ENCODE results near the gene MTOR.
"Not testable (repeated sequence)": the region's sequence is repeated elsewhere in the genome, so short reads cannot be mapped to it uniquely, and the experiment has no call there.

The MTOR gene

DNA sequence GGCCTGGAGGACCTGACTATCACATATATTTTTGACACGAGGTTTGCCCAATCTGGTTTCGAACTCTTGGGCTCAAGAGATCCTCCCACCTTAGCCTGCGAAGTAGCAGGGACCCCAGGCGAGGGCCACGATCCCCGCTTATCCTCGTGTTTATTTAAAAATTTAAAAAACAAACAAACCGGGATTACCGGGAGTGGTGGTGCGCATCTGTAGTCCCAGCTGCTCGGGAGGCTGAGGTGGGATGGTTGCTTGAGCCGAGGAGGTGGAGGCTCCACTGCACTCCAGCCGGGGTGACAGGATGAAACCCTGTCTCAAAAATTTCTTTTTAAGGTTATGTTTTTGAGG lies 162.2 kb downstream of the MTOR start:
- H3K4me3 Mint-ChIP-seq = peak overlapping the region; percentile 95
- H3K27me3 Mint-ChIP-seq = no peaks in the 10 kb centered on the region
- peaks cover 42% of the 10 kb centered on the region for H3K36me3 Mint-ChIP-seq (ENCODE audit: low read depth)
- peaks cover 8% of the 10 kb centered on the region for H3K4me1 Mint-ChIP-seq (ENCODE audit: low read depth)
- peak overlapping the region; percentile 94 for H3K27ac Mint-ChIP-seq
- no peaks in the 10 kb centered on the region for H3K9me3 Mint-ChIP-seq
- intact Hi-C loops (cut with micrococcal nuclease) = no loop called here

- H3K27ac Mint-ChIP-seq = peak within 1 kb of the TSS; percentile 94
- peaks cover 42% of the 10 kb centered on the region for H3K36me3 Mint-ChIP-seq (ENCODE audit: low read depth)
Observed at GRCh38 chr1:11099310-11100148, 162.8 kb downstream of the MTOR start, which contains the start of gene EXOSC10. Gene EXOSC10, minus strand, starts transcription at chr1:11099869. Its CDS starts 38 bp downstream, at chr1:11099831.

GRCh38 chr1:11098931-11099309 lies 163.4 kb downstream of the MTOR start:
- intact Hi-C loops (cut with micrococcal nuclease) = loop anchor here (2.0 kb wide), 1 partner anchor 86 kb away; the partner anchor contains the start of gene TARDBP
- Mint-ChIP-seq H3K36me3 (ENCODE audit: low read depth) (peaks cover 48% of the 10 kb centered on the region), H3K4me1 (ENCODE audit: low read depth) (peaks cover 8% of the 10 kb centered on the region), H3K9me3 (no peaks in the 10 kb centered on the region), H3K27me3 (no peaks in the 10 kb centered on the region), H3K27ac (peak overlapping the region; percentile 94), H3K4me3 (peak overlapping the region; percentile 95)

More at GRCh38 chr1:11099310-11100148, 162.8 kb downstream of the MTOR start, which contains the start of gene EXOSC10:
- Mint-ChIP-seq H3K4me3 (peak within 1 kb of the TSS; percentile 95), H3K9me3 (no peaks in the 10 kb centered on the region), H3K4me1 (ENCODE audit: low read depth) (peaks cover 8% of the 10 kb centered on the region), H3K27me3 (no peaks in the 10 kb centered on the region)
- intact Hi-C loops (cut with micrococcal nuclease) = loop anchor here (2.0 kb wide), 1 partner anchor 87 kb away; the partner anchor contains the start of gene TARDBP

DNA sequence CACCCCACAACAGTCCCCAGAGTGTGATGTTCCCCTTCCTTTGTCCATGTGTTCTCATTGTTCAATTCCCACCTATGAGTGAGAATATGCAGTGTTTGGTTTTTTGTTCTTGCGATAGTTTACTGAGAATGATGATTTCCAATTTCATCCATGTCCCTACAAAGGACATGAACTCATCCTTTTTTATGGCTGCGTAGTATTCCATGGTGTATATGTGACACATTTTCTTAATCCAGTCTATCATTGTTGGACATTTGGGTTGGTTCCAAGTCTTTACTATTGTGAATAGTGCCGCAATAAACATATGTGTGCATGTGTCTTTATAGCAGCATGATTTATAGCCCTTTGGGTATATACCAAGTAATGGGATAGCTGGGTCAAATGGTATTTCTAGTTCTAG lies 178.6 kb downstream of the MTOR start:
- H3K4me1 Mint-ChIP-seq (ENCODE audit: low read depth); intact Hi-C loops (cut with micrococcal nuclease); H3K9me3 Mint-ChIP-seq; H3K27ac Mint-ChIP-seq; H3K27me3 Mint-ChIP-seq; H3K4me3 Mint-ChIP-seq: not testable (repeated sequence)
- peaks cover 89% of the 10 kb centered on the region for H3K36me3 Mint-ChIP-seq (ENCODE audit: low read depth)

DNA sequence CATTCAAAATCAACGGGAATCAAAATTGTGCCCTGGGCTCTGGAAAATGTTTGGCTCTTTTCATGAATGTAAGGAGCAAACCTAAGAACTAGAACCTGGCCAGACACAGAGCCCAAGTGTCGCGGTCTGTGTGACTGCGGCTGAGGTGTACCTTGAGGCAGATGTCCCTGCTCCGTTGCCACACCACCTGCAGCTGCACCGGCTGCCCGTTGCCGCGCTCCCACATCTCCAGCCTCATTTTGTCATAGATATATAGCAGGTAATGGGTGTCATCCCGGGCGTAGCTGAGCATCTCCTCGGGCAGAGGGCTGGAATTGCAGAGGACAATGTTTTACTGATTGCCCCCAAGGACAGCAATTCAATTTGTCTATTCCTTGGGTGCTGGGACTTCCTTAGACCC lies 181.4 kb downstream of the MTOR start:
- no peaks in the 10 kb centered on the region for H3K27me3 Mint-ChIP-seq
- no peak overlapping the region for H3K4me3 Mint-ChIP-seq
- no peaks in the 10 kb centered on the region for H3K9me3 Mint-ChIP-seq
- H3K27ac Mint-ChIP-seq = no peak overlapping the region
- peaks cover 89% of the 10 kb centered on the region for H3K36me3 Mint-ChIP-seq (ENCODE audit: low read depth)
- intact Hi-C loops (cut with micrococcal nuclease) = no loop called here
- no peaks in the 10 kb centered on the region for H3K4me1 Mint-ChIP-seq (ENCODE audit: low read depth)

- no peaks in the 10 kb centered on the region for H3K4me1 Mint-ChIP-seq (ENCODE audit: low read depth)
- H3K27me3 Mint-ChIP-seq = no peaks in the 10 kb centered on the region
Observed at GRCh38 chr1:11078631-11079030, 183.7 kb downstream of the MTOR start.

DNA sequence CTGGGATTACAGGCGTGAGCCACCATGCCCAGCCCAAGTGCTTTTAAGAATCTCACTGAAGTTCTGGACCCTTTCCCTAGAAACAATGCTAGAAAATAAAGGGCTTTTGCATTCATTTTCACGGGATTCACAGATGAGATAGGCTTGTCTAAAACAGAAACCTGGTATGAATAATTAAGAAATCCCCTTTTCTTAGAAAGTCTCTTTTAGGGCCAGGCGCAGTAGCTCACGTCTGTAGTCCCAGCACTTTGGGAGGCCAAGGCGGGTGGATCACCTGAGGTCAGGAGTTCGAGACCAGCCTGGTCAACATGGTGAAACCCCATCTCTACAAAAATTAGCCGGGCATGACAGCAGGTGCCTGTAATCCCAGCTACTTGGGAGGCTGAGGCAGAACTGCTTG lies 189.0 kb downstream of the MTOR start:
- H3K27ac Mint-ChIP-seq; H3K4me1 Mint-ChIP-seq (ENCODE audit: low read depth); H3K9me3 Mint-ChIP-seq; H3K27me3 Mint-ChIP-seq; intact Hi-C loops (cut with micrococcal nuclease); H3K4me3 Mint-ChIP-seq: not testable (repeated sequence)
- peaks cover 98% of the 10 kb centered on the region for H3K36me3 Mint-ChIP-seq (ENCODE audit: low read depth)

More at GRCh38 chr1:11078631-11079030, 183.7 kb downstream of the MTOR start:
- H3K4me3 Mint-ChIP-seq = no peak overlapping the region
- intact Hi-C loops (cut with micrococcal nuclease) = no loop called here
- H3K36me3 Mint-ChIP-seq (ENCODE audit: low read depth) = peaks cover 96% of the 10 kb centered on the region
- H3K27ac Mint-ChIP-seq = no peak overlapping the region
- no peaks in the 10 kb centered on the region for H3K9me3 Mint-ChIP-seq

GRCh38 chr1:11072216-11072917 lies 190.0 kb downstream of the MTOR start:
- intact Hi-C loops (cut with micrococcal nuclease) = no loop called here
- H3K27ac Mint-ChIP-seq = no peak overlapping the region

DNA sequence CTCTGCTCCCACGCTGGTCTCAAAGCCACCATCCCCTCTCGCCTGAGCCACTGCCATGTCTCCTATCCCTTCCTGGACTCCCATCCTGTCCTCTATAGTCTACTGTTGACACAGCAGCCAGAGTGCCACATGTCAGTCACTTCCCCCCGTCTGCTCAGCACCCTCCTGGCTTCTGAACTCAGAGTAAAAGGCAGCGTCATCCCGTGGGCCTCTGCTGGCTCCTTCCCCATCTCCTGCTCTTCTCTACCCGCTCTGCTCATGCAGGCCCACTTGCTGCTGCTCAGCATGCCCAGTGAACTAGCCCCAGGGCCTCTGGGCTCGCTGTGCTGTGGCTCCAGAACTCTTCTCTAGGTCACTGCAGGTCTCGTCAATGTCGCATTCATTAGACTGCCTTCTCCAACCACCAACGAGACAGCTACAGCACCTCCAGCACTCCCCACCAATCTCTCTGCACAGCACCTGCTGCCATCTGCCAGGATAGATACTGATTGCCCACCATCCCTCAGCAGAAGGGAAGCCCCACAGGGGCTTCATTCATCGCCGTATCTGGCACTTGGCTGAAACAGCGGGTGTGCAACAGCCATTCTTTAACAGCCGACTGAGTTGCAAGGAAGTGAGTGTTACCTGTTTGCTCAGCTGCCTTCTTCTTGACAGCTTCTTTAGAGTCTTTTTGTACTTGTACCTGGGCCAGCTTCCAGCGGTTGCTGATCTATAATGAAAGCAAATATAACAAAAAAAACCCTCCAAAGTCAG lies 190.7 kb downstream of the MTOR start:
- H3K36me3 Mint-ChIP-seq (ENCODE audit: low read depth) = peaks cover 98% of the 10 kb centered on the region
- no peaks in the 10 kb centered on the region for H3K9me3 Mint-ChIP-seq
- H3K4me1 Mint-ChIP-seq (ENCODE audit: low read depth) = no peaks in the 10 kb centered on the region
- H3K27ac Mint-ChIP-seq = no peak overlapping the region
- no peak overlapping the region for H3K4me3 Mint-ChIP-seq
- no peaks in the 10 kb centered on the region for H3K27me3 Mint-ChIP-seq
- intact Hi-C loops (cut with micrococcal nuclease) = no loop called here

More at GRCh38 chr1:11072216-11072917, 190.0 kb downstream of the MTOR start:
- no peak overlapping the region for H3K4me3 Mint-ChIP-seq
- peaks cover 98% of the 10 kb centered on the region for H3K36me3 Mint-ChIP-seq (ENCODE audit: low read depth)
- H3K27me3 Mint-ChIP-seq = no peaks in the 10 kb centered on the region
- H3K9me3 Mint-ChIP-seq = no peaks in the 10 kb centered on the region
- H3K4me1 Mint-ChIP-seq (ENCODE audit: low read depth) = no peaks in the 10 kb centered on the region

- H3K4me1 Mint-ChIP-seq (ENCODE audit: low read depth) = no peaks in the 10 kb centered on the region
- no peaks in the 10 kb centered on the region for H3K27me3 Mint-ChIP-seq
- no peak overlapping the region for H3K27ac Mint-ChIP-seq
- H3K36me3 Mint-ChIP-seq (ENCODE audit: low read depth) = peaks cover 98% of the 10 kb centered on the region
- H3K9me3 Mint-ChIP-seq = no peaks in the 10 kb centered on the region
- H3K4me3 Mint-ChIP-seq = no peak overlapping the region
- intact Hi-C loops (cut with micrococcal nuclease) = no loop called here
Observed at GRCh38 chr1:11070876-11071275, 191.5 kb downstream of the MTOR start.

GRCh38 chr1:11068600-11069473 lies 193.5 kb downstream of the MTOR start:
- Mint-ChIP-seq H3K9me3 (no peaks in the 10 kb centered on the region), H3K36me3 (ENCODE audit: low read depth) (peaks cover 98% of the 10 kb centered on the region), H3K27me3 (no peaks in the 10 kb centered on the region), H3K27ac (no peak overlapping the region), H3K4me3 (no peak overlapping the region), H3K4me1 (ENCODE audit: low read depth) (no peaks in the 10 kb centered on the region)
- intact Hi-C loops (cut with micrococcal nuclease) = no loop called here

DNA sequence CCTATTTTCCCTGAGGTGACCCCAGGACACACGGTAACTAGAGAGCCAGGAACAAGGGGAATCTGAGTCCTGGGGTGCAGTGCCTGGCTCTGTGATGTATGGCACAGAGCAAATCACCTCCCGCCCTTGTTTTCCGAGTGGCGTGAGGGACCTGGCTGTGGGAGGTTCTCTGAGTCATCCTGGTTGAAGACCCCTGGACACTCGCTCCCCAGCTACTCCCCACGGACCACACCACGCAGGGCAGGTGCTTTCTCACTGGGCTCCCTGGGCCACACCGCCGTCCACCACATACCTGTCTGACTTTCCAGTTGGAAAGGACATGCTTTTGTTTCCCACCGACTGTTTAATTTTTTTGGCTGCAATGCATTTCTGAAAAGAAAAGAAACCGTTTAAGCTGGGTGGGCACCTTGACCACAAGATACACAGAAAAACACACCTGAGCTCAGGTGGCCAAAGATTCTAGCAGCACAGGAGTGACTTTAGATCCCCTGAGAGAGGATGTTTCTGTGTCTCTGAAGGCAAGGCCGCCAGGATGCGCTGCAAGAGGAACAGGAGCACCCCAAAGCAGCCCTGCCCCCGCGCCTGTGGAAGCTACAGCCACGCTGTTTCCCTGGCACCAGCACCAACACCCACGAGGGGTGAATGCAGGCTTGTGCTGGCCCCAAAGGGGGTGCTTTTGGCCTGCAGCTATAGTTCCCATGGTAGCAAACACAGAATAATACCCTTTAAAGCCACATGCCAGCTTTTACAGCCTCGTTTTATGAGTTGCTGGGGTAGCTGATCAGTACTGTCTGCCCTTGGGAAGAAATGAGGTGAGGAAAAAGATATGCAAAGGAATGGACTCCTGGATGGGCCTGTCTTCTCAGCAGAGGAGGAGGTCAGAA lies 194.4 kb downstream of the MTOR start:
- H3K27ac Mint-ChIP-seq = no peak overlapping the region
- peaks cover 4% of the 10 kb centered on the region for H3K4me1 Mint-ChIP-seq (ENCODE audit: low read depth)
- H3K4me3 Mint-ChIP-seq = no peak overlapping the region
- peaks cover 100% of the 10 kb centered on the region for H3K36me3 Mint-ChIP-seq (ENCODE audit: low read depth)
- intact Hi-C loops (cut with micrococcal nuclease) = no loop called here
- H3K27me3 Mint-ChIP-seq = no peaks in the 10 kb centered on the region
- H3K9me3 Mint-ChIP-seq = no peaks in the 10 kb centered on the region
